Astrocyte of the spinal cord (primary cell): ENCODE data around the gene TNFRSF14.
"Not testable (repeated sequence)": the region's sequence is repeated elsewhere in the genome, so short reads cannot be mapped to it uniquely, and the experiment has no call there.

Experiments
- DNase-seq: peaks from one replicate; pipeline ENCODE4 v3.0.0; 2011; ENCODE audit warnings: low read depth, low spot score
- H3K4me3 ChIP-seq: 2 replicates; pipeline ENCODE4 v1.5.1; 2011; ENCODE audit warnings: low read depth, mild to moderate bottlenecking, low read length, moderate library complexity
- CTCF ChIP-seq: IDR thresholded peaks from 2 replicates; pipeline ENCODE4 v1.5.1; 2012; ENCODE audit warnings: low read depth, mild to moderate bottlenecking, low read length, inconsistent platforms
- in situ Hi-C: cut with HindIII; loops from 2 replicates; pipeline ENCODE4 v1.10.0; 2017; ENCODE audit warnings: low sequenced_read_pairs

Gene TNFRSF14

GRCh38 chr1:2563205-2563604 lies 7.0 kb downstream of the TNFRSF14 start:
- in situ Hi-C loops = no loop called here
- TF ChIP-seq CTCF = no peak
- no peak for DNase-seq
- no peak overlapping the region for H3K4me3 ChIP-seq

- TF ChIP-seq CTCF = no peak
- DNase-seq = no peak
- in situ Hi-C loops = no loop called here
These were observed 8.0 kb downstream of the TNFRSF14 start for GRCh38 chr1:2564006-2564814.

GRCh38 chr1:2564815-2565374 lies 8.7 kb downstream of the TNFRSF14 start:
- DNase-seq = no peak
- in situ Hi-C loops = no loop called here
- no peak overlapping the region for H3K4me3 ChIP-seq
- TF ChIP-seq CTCF = no peak

More at GRCh38 chr1:2564006-2564814, 8.0 kb downstream of the TNFRSF14 start:
- H3K4me3 ChIP-seq = no peak overlapping the region

GRCh38 chr1:2566101-2567045 lies 10.2 kb downstream of the TNFRSF14 start:
- in situ Hi-C loops = no loop called here
- no peak for DNase-seq
- H3K4me3 ChIP-seq = no peak overlapping the region
- TF ChIP-seq CTCF = no peak

GRCh38 chr1:2567083-2567679 lies 11.0 kb downstream of the TNFRSF14 start:
- in situ Hi-C loops = no loop called here
- DNase-seq = no peak

GRCh38 chr1:2568187-2568816 lies 12.1 kb downstream of the TNFRSF14 start:
- in situ Hi-C loops, H3K4me3 ChIP-seq, DNase-seq: not testable (repeated sequence)

More at GRCh38 chr1:2567083-2567679, 11.0 kb downstream of the TNFRSF14 start:
- no peak overlapping the region for H3K4me3 ChIP-seq
- no peak for TF ChIP-seq CTCF
